Liver (tissue), 9 donors: ENCODE results near the gene NOS1. TPM values are rescaled to one million over a fixed set of nuclear protein-coding genes. Genes with fewer than 3 reads are reported as not detected.

Experiments
- DNase-seq: peaks from one replicate; pipeline ENCODE4 v3.0.0-alpha.2; 2017; ENCODE audit warnings: low spot score
- H3K27ac ChIP-seq, 2 donors: one replicate each; pipeline ENCODE4 v1.7.0; 2013; ENCODE audit warnings: inconsistent platforms in 2 of 2, low read length in 2 of 2, control low read depth in 1 of 2, low read depth in 1 of 2, mild to moderate bottlenecking in 1 of 2
- H3K27me3 ChIP-seq, 4 donors: one replicate each; pipeline versions ENCODE4 v1.6.1 to v1.7.0; 2013; ENCODE audit warnings: low read length in 3 of 4, inconsistent platforms in 1 of 4, mild to moderate bottlenecking in 1 of 4, moderate library complexity in 1 of 4; ENCODE audit not compliant: control insufficient read depth in 4 of 4, insufficient read depth in 4 of 4
- H3K36me3 ChIP-seq, 4 donors: one replicate each; pipeline versions ENCODE4 v1.6.1 to v1.7.0; 2013; ENCODE audit warnings: low read length in 3 of 4, mild to moderate bottlenecking in 3 of 4, low read depth in 1 of 4, moderate library complexity in 1 of 4; ENCODE audit not compliant: control insufficient read depth in 4 of 4, insufficient read depth in 3 of 4
- H3K4me1 ChIP-seq, 4 donors: one replicate each; pipeline versions ENCODE4 v1.6.1 to v1.7.0; 2013; ENCODE audit warnings: low read length in 3 of 4, mild to moderate bottlenecking in 3 of 4, moderate library complexity in 1 of 4; ENCODE audit not compliant: control insufficient read depth in 4 of 4, insufficient read depth in 4 of 4
- H3K4me3 ChIP-seq, 3 donors: one replicate each; pipeline versions ENCODE4 v1.6.1 to v1.7.0; 2013; ENCODE audit warnings: low read length in 3 of 3, control low read depth in 1 of 3, low read depth in 1 of 3, mild to moderate bottlenecking in 1 of 3
- H3K9ac ChIP-seq, 2 donors: one replicate each; pipeline ENCODE4 v1.7.0; 2013; ENCODE audit warnings: low read length in 2 of 2, mild to moderate bottlenecking in 2 of 2, moderate library complexity in 2 of 2, control low read depth in 1 of 2, low read depth in 1 of 2
- H3K9me3 ChIP-seq, 4 donors: one replicate each; pipeline versions ENCODE4 v1.6.1 to v1.7.0; 2013; ENCODE audit warnings: low read length in 3 of 4; ENCODE audit not compliant: control insufficient read depth in 4 of 4
- EGR1 ChIP-seq, 2 donors: IDR thresholded peaks; 2 replicates each; pipeline ENCODE4 v1.6.1; 2016 to 2018; ENCODE audit warnings: antibody characterized with exemption in 2 of 2, low read depth in 2 of 2
- FOXA1 ChIP-seq: IDR thresholded peaks from 2 replicates; pipeline ENCODE4 v1.6.1; 2016; ENCODE audit warnings: antibody characterized with exemption
- GABPA ChIP-seq, 2 donors: IDR thresholded peaks in 1 of 2; conservative IDR thresholded peaks in 1 of 2; 2 replicates each; pipeline ENCODE4 v1.6.1; 2016; ENCODE audit warnings: antibody characterized with exemption in 2 of 2, mild to moderate bottlenecking in 1 of 2, moderate library complexity in 1 of 2
- HNF4G ChIP-seq: IDR thresholded peaks from 2 replicates; pipeline ENCODE4 v1.6.1; 2016; ENCODE audit warnings: antibody characterized with exemption
- JUND ChIP-seq, 2 donors: IDR thresholded peaks; 2 replicates each; pipeline ENCODE4 v1.6.1; 2016; ENCODE audit warnings: antibody characterized with exemption in 2 of 2
- NR2F2 ChIP-seq: IDR thresholded peaks from 2 replicates; pipeline ENCODE4 v1.6.1; 2016; ENCODE audit warnings: antibody characterized with exemption
- RAD21 ChIP-seq, 2 donors: IDR thresholded peaks; 2 replicates each; pipeline ENCODE4 v1.6.1; 2016; ENCODE audit warnings: antibody characterized with exemption in 2 of 2, mild to moderate bottlenecking in 2 of 2
- SP1 ChIP-seq: IDR thresholded peaks from 2 replicates; pipeline ENCODE4 v1.6.1; 2018; ENCODE audit warnings: antibody characterized with exemption, mild to moderate bottlenecking
- TAF1 ChIP-seq: conservative IDR thresholded peaks from 2 replicates; pipeline ENCODE4 v1.6.1; 2016; ENCODE audit warnings: antibody characterized with exemption, mild to moderate bottlenecking
- YY1 ChIP-seq: IDR thresholded peaks from 2 replicates; pipeline ENCODE4 v1.6.1; 2016; ENCODE audit warnings: antibody characterized with exemption, mild to moderate bottlenecking
- WGBS: extraction: QIAGEN DNeasy Blood & Tissue Kit; methylation state at CpG from one replicate; pipeline ENCODE4 v1.1.7; 2013; 5-methylcytosine and 5-hydroxymethylcytosine counted together
- polyA plus RNA-seq, 2 donors: library from polyadenylated mRNA; stranded (reverse) in 1 of 2; unstranded in 1 of 2; fragments of 200-250 nt in 1 of 2; fragments of >200 nt in 1 of 2; fragmentation: Nextera tagmentation in 1 of 2; extraction: Ambion mirVana in 1 of 2; gene quantifications; one replicate each; pipeline versions ENCODE4 v1.2.1 to v1.2.3, GENCODE V29; 2013 to 2015
- total RNA-seq, 2 donors: library from RNA; depleted of rRNA; stranded (reverse); fragments of >200 nt; gene quantifications; one replicate each; pipeline ENCODE4 v1.2.3, GENCODE V29; 2014
- TF ChIP-seq, protein P1 (sequence below): IDR thresholded peaks from 2 replicates; pipeline ENCODE4 v1.6.1; 2016; ENCODE audit warnings: antibody characterized with exemption
- TF ChIP-seq, protein P2 (sequence below): fragments of 150-350 bp; IDR thresholded peaks from 2 replicates; pipeline ENCODE4 v1.5.1; 2017; ENCODE audit warnings: improper control_type of control experiment, low read depth, low read length; ENCODE audit not compliant: missing input control
- TF ChIP-seq, protein P3 (sequence below): IDR thresholded peaks from 2 replicates; pipeline ENCODE4 v1.6.1; 2016; ENCODE audit warnings: antibody characterized with exemption, mild to moderate bottlenecking
- TF ChIP-seq, protein P4 (sequence below): IDR thresholded peaks from 2 replicates; pipeline ENCODE4 v1.6.1; 2016; ENCODE audit warnings: antibody characterized with exemption
- donor health status: healthy.
- donor health status: healthy.
- donor health status: healthy.
- donor health status: healthy.
- donor health status: healthy.

Gene NOS1
- total and polyA plus RNA-seq, 4 donors, result under 0.01 to 0.08 (median 0.01) TPM; not detected in 1

DNA sequence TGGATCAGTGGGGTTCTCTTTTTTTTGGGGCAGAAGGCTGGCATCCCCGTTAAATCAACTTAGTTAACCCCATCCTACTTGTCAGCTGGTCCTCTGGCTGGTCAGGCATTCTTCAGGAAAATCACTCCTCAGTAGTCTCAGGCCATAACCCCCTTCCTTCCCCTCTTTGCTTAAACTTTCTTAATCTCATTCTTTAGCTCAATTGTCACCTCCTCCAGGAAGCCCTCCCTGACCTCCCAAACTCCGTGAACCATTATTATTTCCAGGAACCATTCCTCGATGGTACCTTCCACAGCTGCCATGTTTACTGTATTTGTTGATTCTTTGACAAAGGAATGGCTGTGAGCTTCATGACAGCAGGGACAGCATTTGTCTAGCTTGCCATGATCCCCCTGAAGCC lies 98.7 kb downstream of the NOS1 start:
- WGBS, result 56% methylated on average over 3 of the region's 3 CpGs
- TF ChIP-seq EGR1 (IDR thresholded peaks at IDR 0.05; ENCODE audit: low read depth in 2 of 2) (no peak), GABPA (IDR thresholded peaks at IDR 0.05 in 1 of 2, conservative IDR thresholded peaks at IDR 0.05 in 1 of 2) (no peak), NR2F2 (no peak), JUND (IDR thresholded peaks at IDR 0.05) (no peak), HNF4G (no peak), FOXA1 (no peak)
- TF ChIP-seq, protein P1, sequence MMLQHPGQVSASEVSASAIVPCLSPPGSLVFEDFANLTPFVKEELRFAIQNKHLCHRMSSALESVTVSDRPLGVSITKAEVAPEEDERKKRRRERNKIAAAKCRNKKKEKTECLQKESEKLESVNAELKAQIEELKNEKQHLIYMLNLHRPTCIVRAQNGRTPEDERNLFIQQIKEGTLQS, result no peak
- TF ChIP-seq, protein P2, sequence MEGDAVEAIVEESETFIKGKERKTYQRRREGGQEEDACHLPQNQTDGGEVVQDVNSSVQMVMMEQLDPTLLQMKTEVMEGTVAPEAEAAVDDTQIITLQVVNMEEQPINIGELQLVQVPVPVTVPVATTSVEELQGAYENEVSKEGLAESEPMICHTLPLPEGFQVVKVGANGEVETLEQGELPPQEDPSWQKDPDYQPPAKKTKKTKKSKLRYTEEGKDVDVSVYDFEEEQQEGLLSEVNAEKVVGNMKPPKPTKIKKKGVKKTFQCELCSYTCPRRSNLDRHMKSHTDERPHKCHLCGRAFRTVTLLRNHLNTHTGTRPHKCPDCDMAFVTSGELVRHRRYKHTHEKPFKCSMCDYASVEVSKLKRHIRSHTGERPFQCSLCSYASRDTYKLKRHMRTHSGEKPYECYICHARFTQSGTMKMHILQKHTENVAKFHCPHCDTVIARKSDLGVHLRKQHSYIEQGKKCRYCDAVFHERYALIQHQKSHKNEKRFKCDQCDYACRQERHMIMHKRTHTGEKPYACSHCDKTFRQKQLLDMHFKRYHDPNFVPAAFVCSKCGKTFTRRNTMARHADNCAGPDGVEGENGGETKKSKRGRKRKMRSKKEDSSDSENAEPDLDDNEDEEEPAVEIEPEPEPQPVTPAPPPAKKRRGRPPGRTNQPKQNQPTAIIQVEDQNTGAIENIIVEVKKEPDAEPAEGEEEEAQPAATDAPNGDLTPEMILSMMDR, result no peak
- TF ChIP-seq, protein P3, sequence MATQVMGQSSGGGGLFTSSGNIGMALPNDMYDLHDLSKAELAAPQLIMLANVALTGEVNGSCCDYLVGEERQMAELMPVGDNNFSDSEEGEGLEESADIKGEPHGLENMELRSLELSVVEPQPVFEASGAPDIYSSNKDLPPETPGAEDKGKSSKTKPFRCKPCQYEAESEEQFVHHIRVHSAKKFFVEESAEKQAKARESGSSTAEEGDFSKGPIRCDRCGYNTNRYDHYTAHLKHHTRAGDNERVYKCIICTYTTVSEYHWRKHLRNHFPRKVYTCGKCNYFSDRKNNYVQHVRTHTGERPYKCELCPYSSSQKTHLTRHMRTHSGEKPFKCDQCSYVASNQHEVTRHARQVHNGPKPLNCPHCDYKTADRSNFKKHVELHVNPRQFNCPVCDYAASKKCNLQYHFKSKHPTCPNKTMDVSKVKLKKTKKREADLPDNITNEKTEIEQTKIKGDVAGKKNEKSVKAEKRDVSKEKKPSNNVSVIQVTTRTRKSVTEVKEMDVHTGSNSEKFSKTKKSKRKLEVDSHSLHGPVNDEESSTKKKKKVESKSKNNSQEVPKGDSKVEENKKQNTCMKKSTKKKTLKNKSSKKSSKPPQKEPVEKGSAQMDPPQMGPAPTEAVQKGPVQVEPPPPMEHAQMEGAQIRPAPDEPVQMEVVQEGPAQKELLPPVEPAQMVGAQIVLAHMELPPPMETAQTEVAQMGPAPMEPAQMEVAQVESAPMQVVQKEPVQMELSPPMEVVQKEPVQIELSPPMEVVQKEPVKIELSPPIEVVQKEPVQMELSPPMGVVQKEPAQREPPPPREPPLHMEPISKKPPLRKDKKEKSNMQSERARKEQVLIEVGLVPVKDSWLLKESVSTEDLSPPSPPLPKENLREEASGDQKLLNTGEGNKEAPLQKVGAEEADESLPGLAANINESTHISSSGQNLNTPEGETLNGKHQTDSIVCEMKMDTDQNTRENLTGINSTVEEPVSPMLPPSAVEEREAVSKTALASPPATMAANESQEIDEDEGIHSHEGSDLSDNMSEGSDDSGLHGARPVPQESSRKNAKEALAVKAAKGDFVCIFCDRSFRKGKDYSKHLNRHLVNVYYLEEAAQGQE, result no peak
- TF ChIP-seq, protein P4, sequence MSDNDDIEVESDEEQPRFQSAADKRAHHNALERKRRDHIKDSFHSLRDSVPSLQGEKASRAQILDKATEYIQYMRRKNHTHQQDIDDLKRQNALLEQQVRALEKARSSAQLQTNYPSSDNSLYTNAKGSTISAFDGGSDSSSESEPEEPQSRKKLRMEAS, result no peak

DNA sequence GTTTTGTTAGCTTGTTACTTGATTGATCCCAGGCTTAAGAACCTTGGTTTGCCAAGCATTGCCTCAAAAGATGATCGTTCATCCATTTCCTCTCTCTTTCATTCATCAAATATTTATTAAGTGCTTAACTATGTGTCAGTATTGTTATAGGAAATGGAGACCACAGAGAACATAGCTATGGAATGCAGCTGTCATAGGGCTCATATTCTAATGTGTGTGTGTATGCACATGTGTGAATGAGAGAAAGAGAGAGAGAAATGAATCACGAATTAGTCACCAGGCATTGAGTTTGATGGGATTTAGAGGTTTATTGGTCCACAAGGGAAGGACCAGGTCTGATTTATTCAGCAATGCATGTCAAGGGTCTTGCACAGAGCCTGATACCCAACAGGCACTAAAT lies 100.2 kb downstream of the NOS1 start:
- no peak for TF ChIP-seq YY1
- TF ChIP-seq, protein P2, result no peak
- no peak for TF ChIP-seq EGR1 (IDR thresholded peaks at IDR 0.05; ENCODE audit: low read depth in 2 of 2)
- TF ChIP-seq RAD21 (IDR thresholded peaks at IDR 0.05), result no peak
- no peak for TF ChIP-seq SP1
- no peak for TF ChIP-seq TAF1
- TF ChIP-seq, protein P4, result no peak
- DNase-seq, result no peak
- no peaks in the 10 kb centered on the region for H3K27me3 ChIP-seq
- H3K4me1 ChIP-seq, result no peaks in the 10 kb centered on the region
- H3K4me3 ChIP-seq, result no peak overlapping the region
- WGBS, result 76% methylated on average over 2 of the region's 2 CpGs
- H3K27ac ChIP-seq, result no peak overlapping the region
- no peak overlapping the region for H3K9ac ChIP-seq
- no peaks in the 10 kb centered on the region for H3K36me3 ChIP-seq
- H3K9me3 ChIP-seq, result no peaks in the 10 kb centered on the region

More for the DNA sequence above, 98.7 kb downstream of the NOS1 start:
- Histone ChIP-seq H3K4me3 (no peak overlapping the region), H3K9me3 (no peaks in the 10 kb centered on the region), H3K27ac (no peak overlapping the region), H3K36me3 (no peaks in the 10 kb centered on the region), H3K27me3 (no peaks in the 10 kb centered on the region), H3K9ac (no peak overlapping the region), H3K4me1 (no peaks in the 10 kb centered on the region)
- no peak for DNase-seq
